Glutamatergic neuron (in vitro differentiated cells): Measurements from ENCODE around the gene KIF26B. TPM values are rescaled to one million over a fixed set of nuclear protein-coding genes. Genes with fewer than 3 reads are reported as not detected.

Experiments used
- DNase-seq: peaks from one replicate; pipeline ENCODE4 v3.0.0; 2022
- H3K27ac Mint-ChIP-seq: one replicate; pipeline ENCODE4 v1.8.0; 2020; ENCODE audit warnings: mild to moderate bottlenecking, mixed read lengths, inconsistent platforms; ENCODE audit not compliant: unreplicated experiment
- H3K27me3 Mint-ChIP-seq: one replicate; pipeline ENCODE4 v1.8.0; 2020; ENCODE audit warnings: mild to moderate bottlenecking, moderate library complexity, mixed read lengths, inconsistent platforms; ENCODE audit not compliant: unreplicated experiment
- H3K36me3 Mint-ChIP-seq: one replicate; pipeline ENCODE4 v1.8.0; 2020; ENCODE audit warnings: mild to moderate bottlenecking, mixed read lengths, inconsistent platforms; ENCODE audit not compliant: unreplicated experiment
- H3K4me1 Mint-ChIP-seq: one replicate; pipeline ENCODE4 v1.8.0; 2020; ENCODE audit warnings: mild to moderate bottlenecking, low read depth, mixed read lengths, inconsistent platforms; ENCODE audit not compliant: unreplicated experiment
- H3K4me3 Mint-ChIP-seq: one replicate; pipeline ENCODE4 v1.8.0; 2020; ENCODE audit warnings: mild to moderate bottlenecking, mixed read lengths, inconsistent platforms; ENCODE audit not compliant: unreplicated experiment
- H3K9me3 Mint-ChIP-seq: one replicate; pipeline ENCODE4 v1.8.0; 2020; ENCODE audit warnings: mild to moderate bottlenecking, moderate library complexity, mixed read lengths, inconsistent platforms; ENCODE audit not compliant: unreplicated experiment
- CTCF ChIP-seq: fragments of 200-600 bp; sonication (generic); IDR thresholded peaks from one replicate; pipeline ENCODE4 v1.5.0; 2021; ENCODE audit not compliant: partially characterized antibody, unreplicated experiment
- total RNA-seq: library from RNA; stranded (reverse); fragmentation: NEBNext Ultra II Directional; extraction: Animal tissue kit (Norgen Biotek cat#: 25700); gene quantifications from one replicate; pipeline ENCODE4 v1.2.1, GENCODE V29; 2021; ENCODE audit not compliant: unreplicated experiment

KIF26B gene
- total RNA-seq, 1 donor from 2014 or later = 2.4 TPM

DNA sequence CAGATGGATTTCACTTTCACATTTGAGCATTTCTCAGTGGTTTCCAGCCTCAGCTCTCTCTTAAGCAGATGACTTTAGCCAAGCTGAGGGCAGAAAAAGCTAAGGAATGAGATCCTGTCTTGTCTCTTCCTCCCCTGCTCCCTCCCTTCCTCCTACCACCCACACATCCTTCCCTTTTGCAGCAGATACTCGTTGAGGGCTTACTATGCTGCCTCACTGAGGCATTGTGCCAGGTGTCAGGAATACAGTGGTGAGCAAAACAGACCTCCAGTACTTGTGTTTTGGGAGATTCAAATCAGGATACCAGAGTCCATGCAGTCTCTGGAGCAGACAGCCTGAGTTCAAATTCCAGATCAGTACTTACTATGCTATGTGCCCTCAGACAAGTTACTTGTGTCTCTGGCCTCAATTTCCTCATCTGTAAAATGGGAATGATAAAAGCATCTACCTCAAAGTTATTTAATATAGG is 43.2 kb downstream of the KIF26B start:
- DNase-seq = no peak
- no peak overlapping the region for H3K27ac Mint-ChIP-seq
- H3K36me3 Mint-ChIP-seq = no peaks in the 10 kb centered on the region
- H3K4me1 Mint-ChIP-seq = peaks cover 26% of the 10 kb centered on the region
- peaks cover 2% of the 10 kb centered on the region for H3K27me3 Mint-ChIP-seq
- no peaks in the 10 kb centered on the region for H3K9me3 Mint-ChIP-seq
- H3K4me3 Mint-ChIP-seq = no peak overlapping the region
- TF ChIP-seq CTCF = no peak

DNA sequence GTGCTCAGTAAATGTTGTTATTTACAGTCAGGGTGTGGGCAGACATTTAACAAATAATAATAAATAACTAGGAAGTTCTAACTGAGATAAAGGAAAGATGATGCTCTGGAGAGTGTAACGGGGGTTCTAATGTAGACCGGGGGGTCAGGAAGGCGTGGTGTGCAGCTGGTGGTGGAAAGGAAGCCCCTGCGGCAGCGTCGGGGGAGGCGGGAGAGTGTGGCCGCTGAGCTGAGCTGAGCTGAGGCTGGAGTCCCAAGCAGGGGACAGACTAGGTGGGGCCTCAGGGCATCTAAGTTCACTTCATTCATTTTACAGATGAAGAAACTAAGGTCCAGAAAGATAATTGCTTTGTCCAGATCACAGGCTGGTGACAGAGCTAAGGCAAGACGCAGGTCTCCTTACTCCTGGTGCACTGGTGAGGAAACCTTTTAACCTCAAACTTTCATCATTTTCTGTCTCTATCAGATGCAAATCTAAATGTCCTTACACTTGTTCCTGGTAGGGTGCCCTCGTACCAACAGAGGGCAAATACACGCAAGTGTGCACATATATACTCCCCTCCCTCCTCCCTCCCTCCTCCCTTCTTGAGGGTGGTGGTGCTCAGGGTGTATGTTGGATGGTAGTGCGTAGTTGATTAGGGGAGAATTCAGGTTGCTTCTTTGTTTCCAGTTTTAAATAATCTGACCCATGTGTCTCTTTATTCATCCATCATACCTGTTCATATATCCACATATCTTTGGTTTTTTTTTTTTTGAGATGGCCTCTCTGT is 44.1 kb downstream of the KIF26B start:
- no peak overlapping the region for H3K4me3 Mint-ChIP-seq
- H3K9me3 Mint-ChIP-seq = peaks cover 3% of the 10 kb centered on the region
- no peak overlapping the region for H3K27ac Mint-ChIP-seq
- TF ChIP-seq CTCF = no peak
- H3K4me1 Mint-ChIP-seq = peaks cover 28% of the 10 kb centered on the region
- no peaks in the 10 kb centered on the region for H3K36me3 Mint-ChIP-seq
- peak; percentile 26 for DNase-seq
- H3K27me3 Mint-ChIP-seq = peaks cover 2% of the 10 kb centered on the region

DNA sequence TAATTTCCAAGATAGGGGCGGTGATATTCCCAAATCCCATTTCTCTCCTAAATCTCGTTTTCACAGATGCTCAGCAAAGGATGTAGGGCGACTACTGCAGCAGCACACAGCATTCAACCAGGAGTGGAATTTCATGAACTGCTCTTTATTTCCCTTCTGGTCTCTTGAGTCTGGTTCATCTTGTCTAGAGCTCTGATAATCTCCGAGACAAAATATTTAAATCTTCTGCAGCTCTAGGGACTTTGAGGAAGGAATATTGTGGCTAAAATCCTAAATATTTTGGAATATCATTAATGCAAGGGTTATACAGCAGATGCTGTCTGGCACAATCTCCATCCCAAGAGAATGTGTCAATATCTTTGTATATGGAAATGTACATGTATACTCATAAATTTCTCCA is 45.4 kb downstream of the KIF26B start:
- peaks cover 3% of the 10 kb centered on the region for H3K9me3 Mint-ChIP-seq
- no peak for DNase-seq
- H3K27me3 Mint-ChIP-seq = peaks cover 2% of the 10 kb centered on the region
- no peak overlapping the region for H3K27ac Mint-ChIP-seq
- no peak overlapping the region for H3K4me3 Mint-ChIP-seq
- no peak for TF ChIP-seq CTCF
- H3K4me1 Mint-ChIP-seq = peaks cover 25% of the 10 kb centered on the region
- H3K36me3 Mint-ChIP-seq = peaks cover 3% of the 10 kb centered on the region

- TF ChIP-seq CTCF = no peak
- no peak overlapping the region for H3K4me3 Mint-ChIP-seq
- peaks cover 4% of the 10 kb centered on the region for H3K36me3 Mint-ChIP-seq
- no peak overlapping the region for H3K27ac Mint-ChIP-seq
- DNase-seq = no peak
- H3K4me1 Mint-ChIP-seq = peaks cover 17% of the 10 kb centered on the region
- H3K9me3 Mint-ChIP-seq = peaks cover 3% of the 10 kb centered on the region
- H3K27me3 Mint-ChIP-seq = peaks cover 2% of the 10 kb centered on the region
Observed at GRCh38 chr1:245201201-245201600, 46.4 kb downstream of the KIF26B start.

GRCh38 chr1:245201827-245202226 is 47.0 kb downstream of the KIF26B start:
- no peak for TF ChIP-seq CTCF
- H3K27me3 Mint-ChIP-seq = peaks cover 3% of the 10 kb centered on the region
- no peak for DNase-seq

More at GRCh38 chr1:245201827-245202226, 47.0 kb downstream of the KIF26B start:
- no peak overlapping the region for H3K4me3 Mint-ChIP-seq
- H3K9me3 Mint-ChIP-seq = peaks cover 4% of the 10 kb centered on the region
- H3K36me3 Mint-ChIP-seq = peaks cover 7% of the 10 kb centered on the region
- peaks cover 17% of the 10 kb centered on the region for H3K4me1 Mint-ChIP-seq
- no peak overlapping the region for H3K27ac Mint-ChIP-seq
